T-helper 17 cell (primary cell): ENCODE measurements around the gene TRAPPC11. TPM values are rescaled to one million over a fixed set of nuclear protein-coding genes. Genes with fewer than 3 reads are reported as not detected.
"Not testable (repeated sequence)": the region's sequence is repeated elsewhere in the genome, so short reads cannot be mapped to it uniquely, and the experiment has no call there.

Experiments used
- ATAC-seq: fragments of 150-1000 bp; cut with Tn5 transposase; 2 replicates; pipeline ENCODE4 v1.10.0; 2021; ENCODE audit warnings: mild to moderate bottlenecking, moderate library complexity
- DNase-seq, 3 donors: peaks; one replicate each; pipeline versions ENCODE4 v3.0.0 to v3.0.0-alpha.2; 2020 to 2021
- H3K9me3 ChIP-seq: one replicate; pipeline ENCODE4 v1.7.0; 2013; ENCODE audit warnings: low read length, mild to moderate bottlenecking; ENCODE audit not compliant: control insufficient read depth, poor library complexity, severe bottlenecking
- H3K27ac Mint-ChIP-seq: one replicate; pipeline ENCODE4 v1.8.0; 2022; ENCODE audit warnings: mild to moderate bottlenecking, moderate library complexity, mixed read lengths
- H3K27me3 Mint-ChIP-seq: one replicate; pipeline ENCODE4 v1.8.0; 2022; ENCODE audit warnings: mixed read lengths
- H3K36me3 Mint-ChIP-seq: one replicate; pipeline ENCODE4 v1.8.0; 2022; ENCODE audit warnings: low read depth, mixed read lengths
- H3K4me1 Mint-ChIP-seq: one replicate; pipeline ENCODE4 v1.8.0; 2022; ENCODE audit warnings: mild to moderate bottlenecking, mixed read lengths
- H3K4me3 Mint-ChIP-seq: one replicate; pipeline ENCODE4 v1.8.0; 2022; ENCODE audit warnings: mild to moderate bottlenecking, moderate library complexity, mixed read lengths
- total RNA-seq, 4 donors: library from RNA in 2 of 4; stranded (reverse) in 2 of 4; gene quantifications; one replicate each; pipeline ENCODE4 v1.2.3 and lab custom pipeline; 2022 to 2026

TRAPPC11 gene
- total RNA-seq, 2 donors from 2014 or later = 24.7 to 27.3 TPM

DNA sequence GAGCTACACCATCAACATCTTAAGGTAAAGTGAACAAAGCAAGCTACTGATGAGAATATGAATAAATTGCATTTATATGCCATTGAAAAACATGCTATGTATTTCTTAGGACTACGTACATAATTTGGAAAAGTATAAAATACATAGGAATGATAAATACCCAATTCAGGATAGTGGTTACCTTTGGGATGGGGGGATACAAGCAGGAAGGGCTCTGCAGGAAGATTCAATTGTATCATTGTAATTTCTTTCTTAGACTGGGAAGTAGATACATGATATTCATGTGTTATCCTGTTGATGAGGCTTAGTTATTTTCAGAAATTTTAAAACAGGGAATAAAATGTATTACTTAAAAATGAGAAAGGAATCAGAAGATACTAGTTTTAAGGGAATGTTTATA, 43.4 kb downstream of the TRAPPC11 start:
- no peak for ATAC-seq
- H3K9me3 ChIP-seq = no peaks in the 10 kb centered on the region
- Mint-ChIP-seq H3K27me3 (no peaks in the 10 kb centered on the region), H3K4me1 (peaks cover 13% of the 10 kb centered on the region), H3K27ac (peak overlapping the region; percentile 54), H3K36me3 (peaks cover 22% of the 10 kb centered on the region), H3K4me3 (no peak overlapping the region)
- DNase-seq = no peak

DNA sequence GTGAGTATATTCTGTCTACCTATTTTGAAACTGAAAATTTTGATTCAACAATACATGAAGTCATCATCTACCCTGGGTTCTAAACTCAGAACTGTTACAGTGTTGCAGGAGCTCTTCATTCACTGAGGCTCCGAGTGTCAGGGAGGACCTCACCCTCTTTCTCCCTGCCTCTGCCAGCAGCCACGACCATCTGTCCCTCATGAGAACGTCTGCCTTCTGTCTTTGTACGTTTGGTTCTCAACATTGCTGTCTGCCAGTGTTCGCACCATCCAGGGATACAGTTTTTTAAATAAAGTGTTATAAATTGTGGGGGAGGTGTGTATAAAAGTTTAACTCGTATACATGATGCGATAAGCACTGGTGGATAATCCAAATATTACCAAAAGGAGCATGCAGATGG, 55.5 kb downstream of the TRAPPC11 start:
- Mint-ChIP-seq H3K36me3 (no peaks in the 10 kb centered on the region), H3K27me3 (no peaks in the 10 kb centered on the region), H3K4me1 (no peaks in the 10 kb centered on the region), H3K27ac (no peak overlapping the region), H3K4me3 (no peak overlapping the region)
- DNase-seq (no peak), ATAC-seq (no peak)
- H3K9me3 ChIP-seq = no peaks in the 10 kb centered on the region

DNA sequence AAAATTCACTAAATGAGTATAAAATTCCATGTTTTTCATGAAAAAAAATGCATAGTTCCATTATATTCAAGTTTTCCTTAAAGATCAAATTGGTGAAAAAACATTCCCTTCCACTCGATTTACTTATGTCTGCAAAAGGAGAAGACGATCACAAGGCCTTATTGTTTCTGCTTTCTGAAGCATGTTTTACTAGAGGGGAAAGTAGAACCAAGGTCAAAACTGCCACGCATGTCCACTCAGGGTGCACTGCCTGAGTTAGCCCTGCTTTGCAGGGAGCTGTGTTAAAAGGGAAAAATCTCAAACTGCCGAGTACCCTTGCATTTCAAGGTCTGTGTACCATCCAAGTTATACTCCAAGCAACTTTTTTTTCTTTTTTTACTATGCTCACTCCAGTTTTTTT, 57.2 kb downstream of the TRAPPC11 start:
- Mint-ChIP-seq H3K27me3 (no peaks in the 10 kb centered on the region), H3K4me3 (no peak overlapping the region), H3K27ac (no peak overlapping the region), H3K36me3 (peaks cover 3% of the 10 kb centered on the region), H3K4me1 (peaks cover 1% of the 10 kb centered on the region)
- H3K9me3 ChIP-seq = no peaks in the 10 kb centered on the region
- DNase-seq = no peak
- ATAC-seq = no peak

DNA sequence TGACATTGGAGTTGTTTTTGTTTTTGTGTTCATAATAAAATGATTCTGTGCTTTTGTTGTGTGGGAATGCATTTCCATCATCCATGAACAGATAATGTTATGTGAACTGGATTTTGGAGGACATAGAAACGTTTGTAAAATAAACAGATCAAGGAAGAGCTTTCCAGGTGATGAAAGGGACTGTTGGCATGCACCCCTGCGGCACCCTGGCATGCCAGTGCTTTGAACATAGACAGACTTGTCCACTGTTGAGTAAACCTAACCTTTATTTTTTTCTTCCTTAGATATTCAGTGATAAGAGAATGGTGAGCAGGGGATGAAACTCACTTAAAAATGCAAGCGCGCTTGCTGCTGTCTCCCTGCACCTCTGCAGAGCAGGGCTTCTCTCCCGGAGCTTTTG, 59.8 kb downstream of the TRAPPC11 start:
- Mint-ChIP-seq H3K27ac (no peak overlapping the region), H3K4me3 (no peak overlapping the region), H3K27me3 (no peaks in the 10 kb centered on the region), H3K4me1 (peaks cover 9% of the 10 kb centered on the region), H3K36me3 (peaks cover 3% of the 10 kb centered on the region)
- ATAC-seq (no peak), DNase-seq (no peak)
- no peaks in the 10 kb centered on the region for H3K9me3 ChIP-seq

DNA sequence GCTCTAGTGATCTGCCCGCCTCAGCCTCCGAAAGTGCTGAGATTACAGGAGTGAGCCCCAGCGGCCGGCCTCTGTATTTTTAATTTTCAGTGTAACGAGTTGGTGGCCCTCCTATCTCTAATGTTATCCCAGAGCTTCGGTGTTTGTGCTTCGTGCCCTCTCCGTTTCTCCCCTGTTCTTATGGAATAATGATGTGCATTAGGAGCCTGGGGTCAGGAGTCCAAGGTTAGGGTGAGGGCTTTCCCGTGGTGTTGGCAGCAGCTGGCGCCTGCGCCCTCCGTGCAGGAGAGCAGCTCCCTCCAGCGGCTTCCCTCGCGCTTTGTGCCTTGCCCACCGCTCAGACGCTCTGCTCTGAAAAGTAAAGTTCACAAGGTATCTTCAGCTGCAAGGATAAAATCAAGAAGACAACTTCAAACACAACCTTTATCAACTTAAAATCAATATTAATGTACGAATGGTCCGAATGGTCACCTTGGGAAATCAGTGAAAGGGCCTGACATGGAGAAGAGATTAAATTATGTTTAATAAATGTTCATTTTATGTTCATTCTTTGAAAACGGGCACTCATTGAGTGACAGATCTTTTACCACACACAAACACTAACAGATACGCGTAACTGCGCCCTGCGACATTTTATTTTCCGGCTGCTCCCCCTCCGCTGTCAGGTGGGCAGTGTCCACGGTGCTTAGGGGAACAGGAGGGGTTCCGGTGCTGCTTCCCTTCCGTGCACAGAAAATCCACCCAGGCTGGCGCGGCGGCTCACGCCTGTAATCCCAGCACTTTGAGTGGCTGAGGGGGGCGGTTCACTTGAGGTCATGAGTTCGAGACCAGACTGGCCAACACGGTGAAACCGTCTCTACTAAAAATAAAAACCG, 62.4 kb downstream of the TRAPPC11 start:
- Mint-ChIP-seq H3K36me3 (peaks cover 3% of the 10 kb centered on the region), H3K4me3 (peak overlapping the region; percentile 93), H3K27ac (peak overlapping the region; percentile 39), H3K27me3 (no peaks in the 10 kb centered on the region), H3K4me1 (peaks cover 9% of the 10 kb centered on the region)
- DNase-seq (peak in 2 of 3 donors; percentile 18 to 20), ATAC-seq (peak; percentile 54)
- no peaks in the 10 kb centered on the region for H3K9me3 ChIP-seq

GRCh38 chr4:183722731-183723560, 63.9 kb downstream of the TRAPPC11 start:
- ATAC-seq = peak; percentile 73
- Mint-ChIP-seq H3K27me3 (no peaks in the 10 kb centered on the region), H3K4me3 (peak overlapping the region; percentile 93), H3K4me1 (peaks cover 9% of the 10 kb centered on the region), H3K27ac (peak overlapping the region; percentile 82), H3K36me3 (peaks cover 3% of the 10 kb centered on the region)
- DNase-seq = peak; percentile 16 to 35 (median 16)
- H3K9me3 ChIP-seq = no peaks in the 10 kb centered on the region

GRCh38 chr4:183723561-183724228, 64.6 kb downstream of the TRAPPC11 start:
- H3K27ac Mint-ChIP-seq = peak overlapping the region; percentile 82
- DNase-seq = no peak
- H3K4me1 Mint-ChIP-seq = peaks cover 9% of the 10 kb centered on the region

GRCh38 chr4:183725585-183725984, 66.5 kb downstream of the TRAPPC11 start:
- not testable (repeated sequence) for H3K27ac Mint-ChIP-seq, H3K36me3 Mint-ChIP-seq, DNase-seq, ATAC-seq, H3K4me1 Mint-ChIP-seq, H3K4me3 Mint-ChIP-seq, H3K9me3 ChIP-seq
- peaks cover 11% of the 10 kb centered on the region for H3K27me3 Mint-ChIP-seq

More at GRCh38 chr4:183723561-183724228, 64.6 kb downstream of the TRAPPC11 start:
- Mint-ChIP-seq H3K36me3 (peaks cover 3% of the 10 kb centered on the region), H3K4me3 (peak overlapping the region; percentile 93), H3K27me3 (no peaks in the 10 kb centered on the region)
- no peak for ATAC-seq
- H3K9me3 ChIP-seq = no peaks in the 10 kb centered on the region

DNA sequence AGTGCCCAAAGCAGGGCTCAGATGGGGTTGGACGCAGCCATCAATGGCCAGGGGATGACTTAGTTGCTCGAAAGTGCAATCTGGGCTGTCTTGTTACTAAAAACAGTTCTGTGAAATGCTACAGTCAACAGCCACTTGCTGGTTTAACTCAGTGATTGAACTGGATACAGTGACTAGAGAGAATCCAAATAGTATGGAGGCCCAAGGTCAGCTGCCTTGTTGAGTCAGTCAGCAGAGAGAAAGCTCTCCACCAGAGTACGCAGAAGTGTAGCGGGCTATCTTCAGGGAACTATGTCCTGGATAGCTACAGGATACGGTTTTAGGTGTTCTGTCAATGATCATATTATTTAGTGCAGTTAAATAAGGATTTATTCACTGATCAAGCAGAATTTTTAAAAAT, 68.4 kb downstream of the TRAPPC11 start:
- H3K9me3 ChIP-seq = no peaks in the 10 kb centered on the region
- DNase-seq = no peak
- no peaks in the 10 kb centered on the region for H3K36me3 Mint-ChIP-seq
- no peak overlapping the region for H3K4me3 Mint-ChIP-seq
- H3K4me1 Mint-ChIP-seq = peaks cover 5% of the 10 kb centered on the region
- peaks cover 11% of the 10 kb centered on the region for H3K27me3 Mint-ChIP-seq
- H3K27ac Mint-ChIP-seq = no peak overlapping the region
- no peak for ATAC-seq

DNA sequence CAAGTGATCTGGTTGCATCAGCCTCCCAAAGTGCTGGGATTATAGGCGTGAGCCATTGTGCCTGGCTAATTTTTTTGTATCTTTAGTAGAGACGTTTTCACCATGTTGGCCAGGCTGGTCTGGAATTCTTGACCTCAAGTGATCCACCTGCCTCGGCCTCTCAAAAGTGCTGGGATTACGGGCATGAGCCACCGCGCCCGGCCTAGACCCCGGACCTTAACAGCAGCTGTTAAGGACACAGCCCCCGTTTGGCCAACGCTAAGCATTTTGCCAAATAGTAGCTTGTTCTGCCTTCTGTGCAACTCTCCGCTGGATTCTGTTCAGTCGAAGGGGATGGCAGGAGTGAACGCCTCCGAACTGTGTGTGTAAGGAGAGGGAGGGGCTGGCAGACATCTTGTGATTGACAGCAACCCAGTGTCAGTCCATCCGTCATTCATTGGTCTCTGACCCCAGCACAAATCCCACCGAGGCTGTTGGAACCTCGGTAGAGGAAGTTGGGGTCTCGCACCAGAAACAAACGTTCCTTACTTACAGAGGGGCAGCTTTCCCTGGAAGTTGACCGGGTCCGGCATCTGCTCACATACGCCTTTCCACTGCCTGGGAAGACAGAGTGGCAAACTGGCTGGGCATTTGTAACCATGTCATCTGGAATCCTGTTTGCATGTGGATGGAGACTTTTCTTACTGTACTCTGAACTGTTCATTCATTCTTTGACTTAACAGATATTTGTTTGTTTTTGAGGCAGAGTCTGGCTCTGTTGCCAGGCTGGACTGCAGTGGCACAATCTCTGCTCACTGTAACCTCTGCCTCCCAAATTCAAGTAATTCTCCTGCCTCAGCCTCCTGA, 69.4 kb downstream of the TRAPPC11 start:
- Mint-ChIP-seq H3K36me3 (no peaks in the 10 kb centered on the region), H3K4me1 (peaks cover 2% of the 10 kb centered on the region), H3K4me3 (no peak overlapping the region), H3K27me3 (peaks cover 11% of the 10 kb centered on the region), H3K27ac (no peak overlapping the region)
- no peaks in the 10 kb centered on the region for H3K9me3 ChIP-seq
- no peak for ATAC-seq
- DNase-seq = no peak

DNA sequence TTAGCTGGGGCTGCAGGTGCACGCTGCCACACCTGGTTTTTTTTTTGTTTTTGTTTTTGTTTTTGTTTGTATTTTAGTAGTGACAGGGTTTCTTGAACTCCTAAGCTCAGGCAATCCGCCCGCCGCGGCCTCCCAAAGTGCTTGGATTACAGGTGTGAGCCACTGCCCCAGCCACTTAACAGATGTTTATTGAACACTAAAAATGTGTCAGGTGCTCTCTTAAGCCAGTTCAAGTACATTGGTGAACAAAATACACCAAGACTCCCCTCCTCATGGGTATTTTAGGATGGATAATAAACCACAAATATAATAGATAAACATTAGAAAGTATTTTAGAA, 69.9 kb downstream of the TRAPPC11 start:
- Mint-ChIP-seq H3K27me3 (peaks cover 11% of the 10 kb centered on the region), H3K4me3 (no peak overlapping the region), H3K36me3 (no peaks in the 10 kb centered on the region), H3K27ac (no peak overlapping the region), H3K4me1 (no peaks in the 10 kb centered on the region)
- ATAC-seq (no peak), DNase-seq (no peak)
- no peaks in the 10 kb centered on the region for H3K9me3 ChIP-seq

DNA sequence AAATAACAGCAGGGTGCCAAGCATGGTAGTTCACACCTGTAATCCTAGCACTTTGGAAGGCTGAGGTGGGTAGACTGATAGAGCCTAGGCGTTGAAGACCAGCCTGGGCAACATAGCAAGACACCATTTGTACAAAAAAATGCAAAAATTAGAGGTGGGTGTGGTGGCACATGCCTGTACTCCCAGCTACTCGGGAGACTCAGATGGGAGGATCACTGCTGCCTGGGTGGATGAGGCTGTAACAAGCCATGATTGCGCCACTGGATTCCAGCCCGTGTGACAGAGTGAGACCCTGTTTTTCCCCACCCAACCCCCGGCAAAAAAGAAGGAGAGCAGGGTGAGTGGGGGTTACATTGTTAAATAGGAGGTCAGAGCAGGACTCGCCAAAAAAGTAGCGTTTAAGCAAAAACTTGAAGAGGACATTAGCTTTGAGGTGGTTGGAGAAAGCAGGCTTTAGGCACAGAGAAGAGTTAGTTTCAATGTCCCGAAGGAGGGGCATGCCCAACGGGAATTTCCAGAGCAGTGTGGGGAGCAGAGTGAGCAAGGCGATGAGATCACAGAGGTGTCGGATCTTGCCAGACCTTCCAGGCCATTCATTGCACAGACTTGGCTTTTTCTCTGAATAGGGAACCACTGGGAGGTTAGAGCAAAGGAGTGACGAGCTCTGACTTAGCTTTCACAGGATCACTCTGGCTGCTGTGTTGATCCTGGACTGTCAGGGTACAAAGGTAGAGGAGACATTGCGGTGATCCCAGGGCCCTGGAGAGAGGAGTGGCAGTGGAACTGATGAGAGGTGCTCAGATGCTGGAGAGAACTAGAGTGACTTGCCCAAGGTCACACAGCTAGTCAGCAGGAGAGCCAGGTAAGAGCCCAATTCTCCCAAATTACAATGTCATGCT, 70.6 kb downstream of the TRAPPC11 start:
- DNase-seq (no peak), ATAC-seq (no peak)
- Mint-ChIP-seq H3K4me1 (no peaks in the 10 kb centered on the region), H3K4me3 (no peak overlapping the region), H3K27ac (no peak overlapping the region), H3K27me3 (peaks cover 11% of the 10 kb centered on the region), H3K36me3 (no peaks in the 10 kb centered on the region)
- no peaks in the 10 kb centered on the region for H3K9me3 ChIP-seq
